Activated naive CD4-positive, alpha-beta T cell treated with anti-CD3 and anti-CD28 coated beads for 36 hours (primary cell): Measurements from ENCODE around the gene ZBTB20. TPM values are rescaled to one million over a fixed set of nuclear protein-coding genes. Genes with fewer than 3 reads are reported as not detected.
"Not testable (repeated sequence)": the region's sequence is repeated elsewhere in the genome, so short reads cannot be mapped to it uniquely, and the experiment has no call there.

Experiments used
- CTCF ChIA-PET: fragments of 350-600 bp; sonication (Branson Sonifier 250); formaldehyde crosslinking; loops from one replicate; lab custom pipeline; 2021; ENCODE audit warnings: antibody characterized with exemption; lab: Charles Lee
- DNase-seq: peaks from one replicate; pipeline ENCODE4 v3.0.0-alpha.2; 2020
- H3K27ac Mint-ChIP-seq: one replicate; pipeline ENCODE4 v1.8.0; 2021; ENCODE audit warnings: mild to moderate bottlenecking, mixed read lengths
- H3K27me3 Mint-ChIP-seq: one replicate; pipeline ENCODE4 v1.8.0; 2021; ENCODE audit warnings: low read depth, mixed read lengths
- H3K36me3 Mint-ChIP-seq: one replicate; pipeline ENCODE4 v1.8.0; 2021; ENCODE audit warnings: low read depth, mixed read lengths
- H3K4me1 Mint-ChIP-seq: one replicate; pipeline ENCODE4 v1.8.0; 2021; ENCODE audit warnings: low read depth, mixed read lengths
- H3K4me3 Mint-ChIP-seq: one replicate; pipeline ENCODE4 v1.8.0; 2021; ENCODE audit warnings: mild to moderate bottlenecking, moderate library complexity, mixed read lengths
- H3K9me3 Mint-ChIP-seq: one replicate; pipeline ENCODE4 v1.8.0; 2021; ENCODE audit warnings: mixed read lengths
- intact Hi-C: fragments of 100-400 bp; cut with micrococcal nuclease; formaldehyde crosslinking; loops from one replicate; pipeline ENCODE4 v1.15.1; 2023
- total RNA-seq, 2 experiments: library from RNA; stranded (reverse); gene quantifications; one replicate each; pipeline ENCODE4 v1.2.3, GENCODE V29; 2021

The ZBTB20 gene
- total RNA-seq, 2 experiments from 2014 or later: 4.5 to 4.7 TPM

- CTCF ChIA-PET: interaction anchor here (0.6 to 1.2 kb wide), 5 partner anchors 9 to 443 kb away, joined by 3 read pairs; no protein-coding TSS in a partner anchor
- intact Hi-C loops: loop anchor here (1.0 to 10.0 kb wide), 9 partner anchors 213 to 987 kb away; no protein-coding TSS in a partner anchor
- H3K27ac Mint-ChIP-seq: no peak overlapping the region
- H3K4me3 Mint-ChIP-seq: no peak overlapping the region
- H3K36me3 Mint-ChIP-seq: no peaks in the 10 kb centered on the region
- H3K27me3 Mint-ChIP-seq: no peaks in the 10 kb centered on the region
- DNase-seq: peak; percentile 11
- H3K4me1 Mint-ChIP-seq: peaks cover 4% of the 10 kb centered on the region
- no peaks in the 10 kb centered on the region for H3K9me3 Mint-ChIP-seq
Measured at GRCh38 chr3:114827495-114827894, 319.6 kb downstream of the ZBTB20 start.

DNA sequence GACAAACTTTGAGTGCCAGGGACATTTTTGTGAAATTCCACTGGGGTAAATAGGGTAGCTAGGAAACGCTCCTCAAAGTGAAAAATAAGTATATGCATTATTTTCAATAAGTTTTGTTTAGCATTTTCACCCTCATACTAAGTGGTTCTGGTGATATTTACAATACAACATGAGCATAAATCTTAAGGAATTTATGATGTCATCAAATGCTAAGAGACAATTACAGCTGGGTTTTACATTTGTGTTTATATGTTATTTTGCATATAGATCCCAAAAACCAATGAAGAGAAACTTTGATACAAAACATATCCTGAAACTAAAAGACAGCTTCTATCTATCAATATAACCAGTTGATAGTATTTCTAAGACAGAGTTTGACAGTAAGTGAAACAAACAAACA lies 323.1 kb downstream of the ZBTB20 start:
- no peak overlapping the region for H3K4me3 Mint-ChIP-seq
- H3K36me3 Mint-ChIP-seq: no peaks in the 10 kb centered on the region
- H3K4me1 Mint-ChIP-seq: no peaks in the 10 kb centered on the region
- no peaks in the 10 kb centered on the region for H3K27me3 Mint-ChIP-seq
- CTCF ChIA-PET: interaction anchor here (0.6 kb wide), 2 partner anchors 49 to 685 kb away, joined by 4 read pairs; no protein-coding TSS in a partner anchor
- no peak for DNase-seq
- no peaks in the 10 kb centered on the region for H3K9me3 Mint-ChIP-seq
- no peak overlapping the region for H3K27ac Mint-ChIP-seq
- intact Hi-C loops: loop anchor here (10.0 kb wide), 1 partner anchor 961 kb away; no protein-coding TSS in a partner anchor

GRCh38 chr3:114823061-114823460 lies 324.0 kb downstream of the ZBTB20 start:
- no peaks in the 10 kb centered on the region for H3K4me1 Mint-ChIP-seq
- no peak overlapping the region for H3K27ac Mint-ChIP-seq
- H3K36me3 Mint-ChIP-seq: no peaks in the 10 kb centered on the region
- H3K4me3 Mint-ChIP-seq: no peak overlapping the region
- DNase-seq: no peak
- intact Hi-C loops: loop anchor here (10.0 kb wide), 1 partner anchor 962 kb away; no protein-coding TSS in a partner anchor
- CTCF ChIA-PET: no interaction called here
- no peaks in the 10 kb centered on the region for H3K27me3 Mint-ChIP-seq
- H3K9me3 Mint-ChIP-seq: no peaks in the 10 kb centered on the region

DNA sequence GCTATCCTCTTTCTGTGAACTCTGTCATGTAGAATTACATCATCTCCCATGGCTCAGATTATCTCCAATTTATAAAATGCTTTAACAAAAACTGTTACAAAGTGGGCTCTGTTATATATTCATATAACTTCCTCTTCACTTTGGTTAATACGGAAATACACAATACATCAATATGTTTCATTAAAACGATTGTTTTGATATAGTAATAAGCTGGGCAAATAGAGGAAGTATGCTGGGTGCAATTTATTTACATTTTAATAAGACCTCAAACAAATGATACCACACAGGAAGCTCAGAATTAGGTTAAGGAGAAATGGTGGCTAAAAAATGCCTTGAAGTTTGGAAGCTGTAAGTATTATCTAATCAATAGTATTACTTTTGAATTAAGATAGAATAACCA lies 331.0 kb downstream of the ZBTB20 start:
- no peaks in the 10 kb centered on the region for H3K27me3 Mint-ChIP-seq
- peaks cover 3% of the 10 kb centered on the region for H3K9me3 Mint-ChIP-seq
- CTCF ChIA-PET: no interaction called here
- no peaks in the 10 kb centered on the region for H3K4me1 Mint-ChIP-seq
- DNase-seq: no peak
- H3K4me3 Mint-ChIP-seq: no peak overlapping the region
- intact Hi-C loops: no loop called here
- no peak overlapping the region for H3K27ac Mint-ChIP-seq
- peaks cover 6% of the 10 kb centered on the region for H3K36me3 Mint-ChIP-seq

GRCh38 chr3:114812541-114813238 lies 334.4 kb downstream of the ZBTB20 start:
- DNase-seq, H3K27ac Mint-ChIP-seq, H3K27me3 Mint-ChIP-seq, CTCF ChIA-PET, H3K4me3 Mint-ChIP-seq, intact Hi-C loops, H3K9me3 Mint-ChIP-seq, H3K36me3 Mint-ChIP-seq, H3K4me1 Mint-ChIP-seq: not testable (repeated sequence)

DNA sequence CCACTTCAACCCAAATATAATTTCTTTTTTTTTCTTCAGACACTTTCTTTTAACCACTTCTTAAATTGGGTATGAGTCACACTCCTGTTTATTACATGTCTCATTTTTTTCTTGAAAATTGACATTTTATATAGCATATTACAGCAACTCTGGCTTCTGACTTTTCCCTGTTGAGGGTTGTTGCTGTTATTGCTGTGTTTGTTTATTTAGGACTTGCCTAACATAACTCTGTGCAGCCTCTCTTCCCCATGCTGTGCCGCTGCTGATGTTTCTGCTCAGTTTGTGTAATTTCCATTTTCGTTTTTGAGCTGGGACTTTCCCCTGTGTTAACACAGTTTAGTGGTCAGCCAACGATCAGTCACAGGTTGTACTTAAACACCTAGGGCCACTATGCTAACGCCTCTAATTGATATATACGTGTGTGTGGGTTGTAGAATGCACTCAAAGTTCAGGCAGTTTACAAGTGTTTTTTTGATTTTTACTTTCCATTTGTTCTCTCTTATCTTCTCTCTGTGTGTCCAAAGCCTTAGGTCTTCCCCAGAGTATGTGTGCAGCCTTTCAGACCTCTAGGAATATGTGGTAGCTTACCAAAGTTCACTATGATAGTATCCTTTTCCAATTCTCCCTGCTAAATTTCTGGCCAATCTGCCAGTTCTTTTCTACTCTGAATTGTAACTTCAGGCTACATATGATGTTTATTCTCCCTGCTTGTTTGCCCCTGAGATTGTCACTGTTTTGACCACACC lies 337.2 kb downstream of the ZBTB20 start:
- no peak overlapping the region for H3K4me3 Mint-ChIP-seq
- H3K9me3 Mint-ChIP-seq: peaks cover 5% of the 10 kb centered on the region
- CTCF ChIA-PET: no interaction called here
- H3K4me1 Mint-ChIP-seq: peaks cover 7% of the 10 kb centered on the region
- H3K27ac Mint-ChIP-seq: no peak overlapping the region
- no peaks in the 10 kb centered on the region for H3K27me3 Mint-ChIP-seq
- H3K36me3 Mint-ChIP-seq: peaks cover 6% of the 10 kb centered on the region
- intact Hi-C loops: no loop called here
- peak; percentile 6 for DNase-seq

GRCh38 chr3:114804099-114804498 lies 343.0 kb downstream of the ZBTB20 start:
- peaks cover 11% of the 10 kb centered on the region for H3K4me1 Mint-ChIP-seq
- peaks cover under 1% of the 10 kb centered on the region for H3K9me3 Mint-ChIP-seq
- peaks cover 5% of the 10 kb centered on the region for H3K36me3 Mint-ChIP-seq
- no peak overlapping the region for H3K4me3 Mint-ChIP-seq
- intact Hi-C loops: no loop called here
- DNase-seq: no peak
- H3K27ac Mint-ChIP-seq: no peak overlapping the region
- H3K27me3 Mint-ChIP-seq: no peaks in the 10 kb centered on the region
- CTCF ChIA-PET: no interaction called here

GRCh38 chr3:114803042-114803695 lies 343.9 kb downstream of the ZBTB20 start:
- Mint-ChIP-seq H3K27ac (no peak overlapping the region), H3K9me3 (no peaks in the 10 kb centered on the region), H3K27me3 (no peaks in the 10 kb centered on the region), H3K36me3 (peaks cover 7% of the 10 kb centered on the region), H3K4me1 (peaks cover 11% of the 10 kb centered on the region), H3K4me3 (no peak overlapping the region)
- intact Hi-C loops: no loop called here
- CTCF ChIA-PET: no interaction called here
- no peak for DNase-seq

GRCh38 chr3:114800272-114801031 lies 346.6 kb downstream of the ZBTB20 start:
- CTCF ChIA-PET: no interaction called here
- intact Hi-C loops: no loop called here

DNA sequence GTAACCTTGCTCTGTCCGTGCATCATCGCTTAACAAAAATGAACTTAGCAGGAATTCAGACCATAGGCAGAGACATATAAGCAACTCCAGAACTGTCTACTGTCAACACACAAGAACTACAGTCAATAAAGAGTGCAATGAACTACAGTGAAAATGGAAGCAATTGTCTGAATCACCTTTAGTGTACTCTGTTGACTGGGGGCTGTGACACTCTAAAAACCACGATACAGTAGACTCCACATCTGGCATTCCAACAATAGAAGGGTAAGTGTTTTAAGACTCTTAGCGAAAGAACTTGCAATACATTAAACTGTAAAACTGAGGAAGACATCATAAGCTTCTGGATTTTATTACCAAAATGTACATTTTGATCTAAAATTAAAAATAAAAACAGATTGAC lies 347.3 kb downstream of the ZBTB20 start:
- Mint-ChIP-seq H3K36me3 (peaks cover 7% of the 10 kb centered on the region), H3K27ac (no peak overlapping the region), H3K4me3 (no peak overlapping the region), H3K4me1 (peaks cover 11% of the 10 kb centered on the region), H3K9me3 (no peaks in the 10 kb centered on the region), H3K27me3 (no peaks in the 10 kb centered on the region)
- no peak for DNase-seq
- CTCF ChIA-PET: no interaction called here
- intact Hi-C loops: no loop called here

More at GRCh38 chr3:114800272-114801031, 346.6 kb downstream of the ZBTB20 start:
- no peak for DNase-seq
- Mint-ChIP-seq H3K36me3 (peaks cover 7% of the 10 kb centered on the region), H3K9me3 (no peaks in the 10 kb centered on the region), H3K27ac (no peak overlapping the region), H3K4me3 (no peak overlapping the region), H3K4me1 (peaks cover 11% of the 10 kb centered on the region), H3K27me3 (no peaks in the 10 kb centered on the region)

DNA sequence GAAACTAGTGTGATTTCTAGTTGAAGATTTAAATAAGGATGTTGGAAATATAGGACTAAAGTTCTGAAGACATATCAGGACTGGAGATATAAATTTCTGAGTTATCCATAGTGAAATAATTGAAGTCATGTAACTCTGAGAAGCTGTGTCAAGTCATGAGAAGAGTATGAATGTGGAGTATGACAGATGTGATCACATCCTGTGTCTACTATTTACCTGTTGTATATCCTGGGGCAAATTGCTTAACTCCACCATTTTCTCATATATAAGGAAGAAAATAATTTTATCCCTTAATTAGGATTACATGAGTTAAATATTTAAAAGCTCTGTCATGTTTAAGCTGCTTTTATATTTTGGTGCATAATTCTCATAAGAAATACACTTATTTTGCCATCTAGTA lies 350.3 kb downstream of the ZBTB20 start:
- Mint-ChIP-seq H3K9me3 (no peaks in the 10 kb centered on the region), H3K4me3 (no peak overlapping the region), H3K27ac (no peak overlapping the region), H3K36me3 (peaks cover 9% of the 10 kb centered on the region), H3K4me1 (no peaks in the 10 kb centered on the region), H3K27me3 (no peaks in the 10 kb centered on the region)
- DNase-seq: no peak
- CTCF ChIA-PET: no interaction called here
- intact Hi-C loops: no loop called here
